Activated naive CD4-positive, alpha-beta T cell treated with anti-CD3 and anti-CD28 coated beads, Interleukin-2, amount 10 ng/mL, durations not matched to agents 7 days and 5 days (primary cell): ENCODE measurements around the gene INS.

Source experiments
- CTCF ChIA-PET: fragments of 350-600 bp; sonication (Branson Sonifier 250); formaldehyde crosslinking; loops from one replicate; lab custom pipeline; 2021; ENCODE audit warnings: antibody characterized with exemption; lab: Charles Lee
- DNase-seq: peaks from one replicate; pipeline ENCODE4 v3.0.0-alpha.2; 2020
- H3K27ac Mint-ChIP-seq: one replicate; pipeline ENCODE4 v1.8.0; 2021; ENCODE audit warnings: mild to moderate bottlenecking, moderate library complexity, mixed read lengths
- H3K27me3 Mint-ChIP-seq: one replicate; pipeline ENCODE4 v1.8.0; 2021; ENCODE audit warnings: mild to moderate bottlenecking, mixed read lengths
- H3K36me3 Mint-ChIP-seq: one replicate; pipeline ENCODE4 v1.8.0; 2021; ENCODE audit warnings: mixed read lengths
- H3K4me1 Mint-ChIP-seq: one replicate; pipeline ENCODE4 v1.8.0; 2021; ENCODE audit warnings: mixed read lengths
- H3K4me3 Mint-ChIP-seq: one replicate; pipeline ENCODE4 v1.8.0; 2021; ENCODE audit warnings: mild to moderate bottlenecking, moderate library complexity, mixed read lengths
- H3K9me3 Mint-ChIP-seq: one replicate; pipeline ENCODE4 v1.8.0; 2021; ENCODE audit warnings: mixed read lengths

INS gene

GRCh38 chr11:2115308-2115707 is 45.7 kb downstream of the INS start:
- Mint-ChIP-seq H3K4me3 (no peak overlapping the region), H3K36me3 (no peaks in the 10 kb centered on the region), H3K27me3 (peaks cover 40% of the 10 kb centered on the region), H3K9me3 (no peaks in the 10 kb centered on the region), H3K27ac (no peak overlapping the region), H3K4me1 (no peaks in the 10 kb centered on the region)
- no peak for DNase-seq
- CTCF ChIA-PET: interaction anchor here (1.0 kb wide), 1 partner anchor 409 kb away, joined by 3 read pairs; no protein-coding TSS in a partner anchor

- H3K27me3 Mint-ChIP-seq: peaks cover 45% of the 10 kb centered on the region
- H3K4me1 Mint-ChIP-seq: no peaks in the 10 kb centered on the region
- no peaks in the 10 kb centered on the region for H3K9me3 Mint-ChIP-seq
- no peaks in the 10 kb centered on the region for H3K36me3 Mint-ChIP-seq
- H3K27ac Mint-ChIP-seq: no peak overlapping the region
- no peak overlapping the region for H3K4me3 Mint-ChIP-seq
- no peak for DNase-seq
- CTCF ChIA-PET: no interaction called here
These were observed 46.4 kb downstream of the INS start for GRCh38 chr11:2114430-2115241.

GRCh38 chr11:2113776-2114175 is 47.2 kb downstream of the INS start:
- H3K36me3 Mint-ChIP-seq: no peaks in the 10 kb centered on the region
- H3K27ac Mint-ChIP-seq: no peak overlapping the region
- H3K27me3 Mint-ChIP-seq: peaks cover 48% of the 10 kb centered on the region
- H3K9me3 Mint-ChIP-seq: no peaks in the 10 kb centered on the region
- H3K4me1 Mint-ChIP-seq: no peaks in the 10 kb centered on the region
- no peak overlapping the region for H3K4me3 Mint-ChIP-seq
- DNase-seq: no peak
- CTCF ChIA-PET: no interaction called here

- Mint-ChIP-seq H3K27ac (no peak overlapping the region), H3K36me3 (no peaks in the 10 kb centered on the region), H3K4me1 (no peaks in the 10 kb centered on the region), H3K27me3 (peaks cover 36% of the 10 kb centered on the region), H3K4me3 (no peak overlapping the region), H3K9me3 (no peaks in the 10 kb centered on the region)
- no peak for DNase-seq
- CTCF ChIA-PET: no interaction called here
These were observed 50.5 kb downstream of the INS start for GRCh38 chr11:2110521-2110920.
